HG03066 (cell line): ENCODE measurements around the gene PAQR3.
A peak's percentile ranks its signal among the peaks of the same experiment; 100 is the strongest.
"Not testable (repeated sequence)": the region's sequence is repeated elsewhere in the genome, so short reads cannot be mapped to it uniquely, and the experiment has no call there.

Experiments used
- ATAC-seq: cut with Tn5 transposase; IDR thresholded peaks from one replicate; pipeline ENCODE4 v1.9.1; 2021; ENCODE audit warnings: low read depth; ENCODE audit not compliant: unreplicated experiment

The PAQR3 gene

DNA sequence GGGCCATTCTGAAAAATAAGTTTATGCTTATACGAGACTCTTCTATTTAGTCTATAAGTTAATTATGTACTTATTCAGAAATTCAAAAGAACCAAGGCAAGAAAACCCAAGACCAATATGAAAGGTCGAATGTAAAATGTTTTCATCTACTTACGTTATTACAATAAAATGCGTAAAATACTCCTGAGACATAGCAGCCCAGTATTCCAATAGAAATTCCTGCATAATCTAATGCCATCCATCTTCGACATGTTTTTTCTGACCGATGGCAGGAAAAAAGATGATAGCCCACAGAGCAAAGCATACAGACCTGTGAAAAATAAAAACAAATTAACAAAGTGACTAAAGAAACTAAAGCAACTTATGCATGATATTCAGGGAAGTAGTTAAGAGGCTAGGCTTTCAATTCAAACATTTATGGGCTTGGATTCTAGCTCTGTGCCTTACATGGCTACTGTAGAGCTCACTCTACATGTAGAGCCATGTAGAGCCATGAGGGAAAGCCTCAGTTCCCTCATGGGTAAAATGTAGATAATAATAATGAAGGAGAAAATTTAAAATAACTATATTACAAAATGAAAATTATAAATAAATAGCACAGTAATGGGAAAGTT lies 9.1 kb downstream of the PAQR3 start:
- ATAC-seq, result no peak

DNA sequence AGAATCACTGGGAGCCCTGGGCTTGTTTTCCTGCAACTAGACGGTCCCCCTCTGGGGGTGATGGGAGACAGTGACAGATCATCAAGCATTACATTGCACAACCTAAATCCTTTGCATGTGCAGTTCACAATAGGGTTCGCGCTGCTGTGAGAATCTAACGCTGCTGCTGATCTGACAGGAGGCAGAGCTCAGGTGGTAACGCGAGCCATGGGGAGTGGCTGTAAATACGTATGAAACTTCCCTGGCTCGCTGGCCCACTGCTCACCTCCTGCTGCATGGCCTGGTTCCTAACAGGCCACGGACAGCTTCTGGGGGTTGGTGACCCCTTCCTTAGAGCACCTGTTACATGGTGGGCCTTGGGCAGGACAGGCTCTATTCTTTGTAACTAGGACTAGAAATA lies 10.4 kb downstream of the PAQR3 start:
- no peak for ATAC-seq

DNA sequence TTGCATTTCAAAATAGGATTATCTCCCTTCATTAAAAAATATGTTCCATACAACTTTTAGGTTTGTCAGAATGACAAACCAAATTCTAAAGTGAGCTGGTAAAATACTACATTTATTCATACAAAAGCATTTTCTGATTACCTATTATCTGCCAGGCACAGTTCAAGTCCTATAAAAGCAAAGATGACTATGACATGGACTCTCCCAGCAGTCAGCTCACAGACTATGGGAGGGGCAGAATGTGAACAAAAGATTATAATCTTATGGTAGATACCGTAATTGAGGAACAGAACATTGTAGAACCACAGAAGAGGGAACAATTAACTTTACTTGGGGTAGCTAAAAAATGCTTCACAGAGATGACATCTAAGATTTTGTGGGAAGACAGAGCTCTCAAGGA lies 12.4 kb downstream of the PAQR3 start:
- no peak for ATAC-seq

DNA sequence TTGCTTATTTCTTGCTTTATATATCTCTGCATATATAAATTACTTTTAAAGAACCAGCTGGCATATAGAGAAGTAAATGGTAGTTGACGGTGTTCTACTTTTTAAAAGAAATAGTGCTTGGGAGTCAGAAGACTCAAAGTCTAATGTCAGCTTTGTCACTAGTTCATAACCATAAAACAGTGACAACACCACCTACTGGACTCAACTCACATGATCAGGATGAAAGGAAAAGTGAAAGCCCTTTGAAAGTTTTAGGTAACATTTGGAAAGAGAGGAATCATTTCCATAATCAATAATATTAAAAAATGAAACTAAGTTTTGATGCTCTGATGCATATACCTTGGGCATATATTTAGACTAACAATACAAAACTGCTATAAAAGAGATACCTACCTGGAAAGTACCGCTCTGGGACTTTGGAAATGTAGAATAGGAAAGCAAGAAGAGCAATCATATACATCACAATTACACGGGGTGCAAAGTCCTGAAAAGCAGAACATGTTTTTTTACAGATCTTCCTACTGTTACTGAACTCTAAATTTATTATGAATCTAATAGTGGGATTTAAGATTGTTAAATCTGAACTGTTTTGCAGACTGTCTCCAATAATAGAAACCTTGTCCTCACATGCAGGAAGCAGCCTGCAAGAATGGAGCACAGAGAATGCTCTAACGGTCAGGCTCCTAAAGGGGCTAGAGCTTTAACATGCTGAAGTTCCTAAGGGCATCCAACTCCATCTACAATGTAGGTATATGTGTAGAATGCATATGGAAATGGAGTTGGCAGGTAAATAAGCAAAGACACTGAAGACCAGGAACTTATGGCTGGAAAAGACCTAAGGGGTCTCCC lies 15.6 kb downstream of the PAQR3 start:
- ATAC-seq, result peak; percentile 64

DNA sequence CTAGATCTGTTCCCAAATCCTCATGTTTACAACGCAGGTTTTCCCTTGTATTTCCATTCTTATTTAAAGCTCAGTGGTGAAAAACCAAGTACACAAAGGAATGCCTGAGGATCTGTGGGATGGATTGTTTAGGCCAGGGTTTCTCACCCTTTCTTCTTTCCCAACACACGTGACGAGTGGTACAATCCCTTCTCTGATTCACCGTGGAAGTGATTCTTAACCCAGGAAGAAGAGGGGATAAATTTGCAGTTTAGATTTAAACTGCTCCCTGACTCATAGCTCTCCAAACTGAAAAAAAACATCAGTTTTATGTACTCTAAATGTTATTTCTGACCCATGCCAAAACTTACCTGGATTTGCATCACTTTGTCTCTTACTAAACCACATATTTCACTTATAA lies 17.0 kb downstream of the PAQR3 start:
- no peak for ATAC-seq

DNA sequence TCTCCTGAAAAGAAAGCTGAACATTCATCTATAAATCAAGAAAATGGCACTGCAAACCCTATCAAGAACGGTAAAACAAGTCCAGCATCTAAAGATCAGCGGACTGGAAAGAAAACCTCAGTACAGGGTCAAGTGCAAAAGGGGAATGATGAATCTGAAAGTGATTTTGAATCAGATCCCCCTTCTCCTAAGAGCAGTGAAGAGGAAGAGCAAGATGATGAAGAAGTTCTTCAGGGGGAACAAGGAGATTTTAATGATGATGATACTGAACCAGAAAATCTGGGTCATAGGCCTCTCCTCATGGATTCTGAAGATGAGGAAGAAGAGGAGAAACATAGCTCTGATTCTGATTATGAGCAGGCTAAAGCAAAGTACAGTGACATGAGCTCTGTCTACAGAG lies 28.6 kb downstream of the PAQR3 start:
- no peak for ATAC-seq

DNA sequence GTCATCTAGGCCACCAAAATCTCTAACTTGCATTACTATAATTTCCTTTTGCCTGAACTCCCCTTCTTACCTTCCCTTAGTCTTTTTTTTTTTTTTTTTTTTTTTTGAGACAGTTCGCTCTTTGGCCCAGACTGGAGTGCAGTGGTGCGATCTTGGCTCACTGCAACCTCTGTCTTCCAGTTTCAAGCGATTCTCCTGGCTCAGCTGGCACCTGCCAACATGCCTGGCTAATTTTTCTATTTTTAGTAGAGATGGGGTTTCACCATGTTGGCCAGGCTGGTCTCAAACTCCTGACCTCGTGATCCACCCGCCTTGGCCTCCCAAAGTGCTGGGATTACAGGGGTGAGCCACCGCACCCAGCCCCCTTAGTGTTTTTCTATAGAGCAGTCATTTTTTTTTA lies 30.3 kb downstream of the PAQR3 start:
- ATAC-seq, result not testable (repeated sequence)

DNA sequence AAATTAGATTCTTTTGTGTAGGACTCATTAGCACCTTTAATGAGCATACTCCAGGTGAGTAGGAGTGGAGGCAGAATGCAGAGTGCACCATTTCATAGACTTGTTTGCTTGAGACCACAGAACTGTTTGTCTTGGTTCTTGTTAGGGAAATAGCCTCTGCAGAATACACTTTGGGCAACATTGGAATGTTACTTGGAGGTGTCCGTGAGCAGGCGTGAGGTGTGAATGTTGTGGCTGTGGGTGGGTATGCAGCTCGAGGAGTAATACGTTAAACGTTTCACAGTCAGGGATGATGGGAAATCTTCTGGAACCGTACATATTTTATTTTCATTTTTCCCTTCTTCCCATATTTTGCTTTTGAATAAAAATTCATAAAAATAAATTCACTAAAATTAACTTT lies 31.6 kb downstream of the PAQR3 start:
- no peak for ATAC-seq

DNA sequence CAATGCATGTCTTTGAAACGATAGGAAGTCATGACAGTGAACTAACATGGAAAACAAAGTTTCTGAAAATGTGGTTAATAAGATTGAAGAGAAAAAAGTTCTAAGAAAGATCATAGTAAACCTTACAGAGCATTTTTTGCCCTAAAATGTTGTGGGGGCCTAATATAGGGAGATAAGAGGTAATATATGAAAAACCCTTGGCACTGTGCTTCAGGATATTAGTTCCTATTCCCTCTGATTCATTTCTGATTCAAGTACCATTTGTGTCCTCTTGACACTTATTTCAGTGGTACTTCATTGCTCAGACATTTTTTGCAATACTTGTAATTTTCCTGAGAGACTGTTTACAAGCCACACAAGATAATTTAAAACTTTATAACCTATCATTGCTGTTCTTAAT lies 35.1 kb downstream of the PAQR3 start:
- ATAC-seq, result no peak

DNA sequence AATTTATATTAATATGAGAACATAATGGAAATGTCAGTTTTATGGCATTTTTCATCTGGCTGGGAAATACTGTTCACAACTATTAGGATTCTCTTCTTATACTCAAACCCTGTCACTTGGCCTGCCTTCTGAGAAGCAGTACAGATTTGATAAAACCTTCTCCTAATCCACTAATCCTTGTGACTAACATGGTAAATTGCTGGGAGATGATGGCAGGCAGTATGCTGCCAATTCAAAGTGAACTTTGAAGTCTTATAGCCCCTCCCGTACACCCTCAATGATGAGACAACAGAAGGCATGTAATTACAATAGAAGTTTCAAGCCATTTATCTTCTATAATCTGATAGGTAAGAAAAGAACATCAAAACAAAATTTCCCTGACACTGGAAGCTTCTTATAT lies 36.9 kb downstream of the PAQR3 start:
- no peak for ATAC-seq

DNA sequence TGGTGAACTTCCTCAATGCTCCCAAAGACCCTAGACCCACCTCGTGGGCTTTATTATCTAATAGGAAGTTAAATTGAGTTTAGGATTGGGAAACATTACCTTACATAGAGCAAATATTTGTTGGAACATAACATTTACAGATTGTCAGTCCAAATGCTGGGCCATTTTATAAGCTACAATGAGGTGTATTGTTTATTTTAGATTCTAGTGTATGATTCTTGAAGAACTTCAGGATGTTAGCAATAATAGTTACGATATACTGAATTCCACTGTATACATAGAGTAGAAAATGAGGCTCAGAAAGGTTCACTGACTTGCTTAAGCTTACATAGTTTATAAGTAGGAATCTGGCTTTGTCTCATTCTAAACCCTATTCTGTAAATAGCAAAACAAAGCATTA lies 37.4 kb downstream of the PAQR3 start:
- no peak for ATAC-seq

DNA sequence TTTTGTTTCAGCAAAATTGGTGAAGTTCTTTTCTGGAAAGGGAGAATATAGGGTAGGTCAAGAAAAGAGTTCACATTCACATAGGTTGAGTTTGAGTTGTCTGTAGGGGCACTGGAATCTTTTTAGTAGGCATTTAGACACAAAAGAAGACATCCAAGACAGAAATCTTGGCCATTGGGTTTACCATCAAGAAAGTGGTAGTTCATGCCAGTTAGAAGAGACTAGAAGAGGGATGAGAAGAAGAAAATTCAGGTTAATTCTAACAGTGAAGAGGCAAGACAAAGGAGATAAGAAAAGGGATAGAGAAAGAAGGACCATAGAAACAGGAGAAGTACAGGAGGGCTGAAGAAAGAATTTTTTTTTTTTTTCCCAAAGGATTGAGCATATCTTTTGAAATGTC lies 39.9 kb downstream of the PAQR3 start:
- ATAC-seq, result no peak

DNA sequence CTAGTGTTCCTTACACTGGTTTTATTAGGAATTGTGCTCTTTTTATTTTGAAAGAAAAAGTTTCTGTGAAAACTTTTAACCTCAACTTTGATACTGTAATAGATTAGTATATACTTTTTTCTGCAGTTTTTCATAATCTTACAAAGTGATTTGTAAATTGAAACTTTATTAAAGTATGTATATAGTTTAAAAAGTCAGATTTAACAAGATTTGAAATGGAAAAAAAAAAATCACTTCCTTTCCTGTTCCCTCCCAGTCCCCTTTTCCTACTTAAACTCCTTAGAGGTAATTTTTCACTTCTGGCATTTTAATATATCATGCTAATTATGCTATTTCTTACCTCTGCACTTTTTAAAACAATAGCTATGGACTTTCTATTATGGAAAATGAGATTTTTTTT lies 49.3 kb downstream of the PAQR3 start:
- no peak for ATAC-seq

DNA sequence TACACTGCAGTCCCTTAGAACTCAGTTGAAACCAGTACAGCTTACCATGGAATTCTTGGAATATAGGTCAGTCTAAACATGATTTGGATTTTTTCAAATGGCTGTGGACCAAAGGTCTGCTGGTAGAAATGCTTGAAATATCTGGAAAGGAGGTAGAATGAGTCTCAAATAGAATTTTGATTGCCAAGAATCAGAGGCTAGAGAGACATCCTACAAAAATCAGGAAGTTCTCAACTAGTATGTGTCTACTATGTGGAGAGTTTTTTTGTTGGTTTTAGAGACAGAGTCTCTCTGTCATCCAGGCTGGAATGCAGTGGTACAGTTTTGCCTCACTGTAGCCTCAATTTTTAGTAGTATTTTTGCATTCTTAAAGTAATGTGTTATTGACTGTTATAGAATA lies 53.6 kb downstream of the PAQR3 start:
- ATAC-seq, result no peak

DNA sequence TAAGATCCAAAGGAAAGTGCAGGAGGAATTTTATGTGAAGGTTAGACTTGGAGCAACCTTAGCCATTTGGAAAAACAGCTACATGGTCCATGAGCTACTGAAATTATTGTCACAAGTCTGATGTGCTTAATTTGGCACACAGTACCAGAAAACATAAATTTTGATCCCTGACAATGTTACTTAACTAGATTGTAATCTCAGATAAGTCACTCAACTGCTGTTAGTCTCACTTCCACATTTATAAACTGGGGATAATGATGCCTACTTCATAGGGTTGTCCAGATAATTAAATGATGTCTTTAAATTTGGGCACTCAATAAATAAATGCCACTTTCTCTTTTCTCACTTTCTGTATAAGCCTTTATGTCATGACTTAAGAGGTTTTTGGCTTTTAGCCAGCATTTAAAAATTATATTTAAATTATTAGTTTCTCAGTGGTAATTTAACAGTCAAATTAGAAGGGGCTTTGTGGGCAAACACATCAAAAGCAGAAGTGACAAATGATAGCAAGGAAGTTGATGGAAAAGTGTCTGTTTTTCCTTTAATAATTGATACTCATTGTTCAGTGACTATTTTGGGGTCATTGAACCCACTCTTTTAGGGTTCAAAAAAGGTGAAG lies 58.3 kb downstream of the PAQR3 start:
- ATAC-seq, result no peak

DNA sequence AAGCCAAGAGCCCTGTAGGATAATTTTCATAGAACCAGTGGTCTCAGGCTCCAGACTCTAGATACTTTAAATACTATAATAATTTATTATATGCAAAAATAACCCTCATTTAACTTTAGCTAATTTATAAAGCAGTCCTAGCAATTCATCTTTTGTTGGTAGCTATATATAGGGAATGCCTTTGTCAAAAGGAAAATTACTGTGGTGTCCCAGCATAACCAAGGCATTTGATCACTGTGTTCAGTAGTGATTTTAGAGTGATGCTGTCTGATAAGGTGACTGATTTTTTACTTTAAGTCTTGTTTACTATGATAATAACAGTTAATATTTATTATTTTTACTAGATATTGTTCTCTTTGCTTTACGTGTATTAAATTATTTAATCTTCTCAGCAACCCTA lies 61.2 kb downstream of the PAQR3 start:
- no peak for ATAC-seq

DNA sequence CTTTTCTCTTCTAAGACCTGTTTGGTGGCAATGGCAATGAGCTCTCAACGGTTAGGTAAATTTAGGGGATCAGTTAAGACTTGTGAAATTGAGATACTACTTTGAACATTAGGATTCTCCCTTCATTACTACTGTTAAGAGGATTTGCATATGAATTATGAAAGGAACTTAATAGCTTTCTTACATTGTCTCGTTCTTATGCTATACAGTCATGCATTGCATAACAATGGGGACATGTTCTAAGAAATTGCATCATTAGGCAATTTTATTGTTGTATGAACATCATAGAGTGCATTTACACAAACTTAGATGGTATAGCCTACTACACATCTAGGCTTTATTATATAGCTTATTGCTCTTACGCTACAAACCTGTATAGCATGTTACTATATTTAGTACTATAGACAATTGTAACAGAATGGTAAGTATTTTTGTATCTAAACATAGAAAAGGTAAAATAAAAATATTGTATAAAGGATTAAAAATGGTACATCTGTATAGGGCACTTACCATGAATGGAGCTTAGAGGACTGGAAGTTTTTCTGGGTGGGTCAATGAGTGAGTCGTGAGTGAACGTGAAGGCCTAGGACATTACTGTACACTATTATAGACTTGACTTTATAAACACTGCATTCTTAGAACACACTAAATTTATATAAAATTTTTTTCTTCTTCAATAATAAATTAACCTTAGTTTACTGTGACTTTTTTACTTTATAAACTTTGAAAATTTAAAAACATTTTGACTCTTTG lies 62.5 kb downstream of the PAQR3 start:
- ATAC-seq, result no peak

DNA sequence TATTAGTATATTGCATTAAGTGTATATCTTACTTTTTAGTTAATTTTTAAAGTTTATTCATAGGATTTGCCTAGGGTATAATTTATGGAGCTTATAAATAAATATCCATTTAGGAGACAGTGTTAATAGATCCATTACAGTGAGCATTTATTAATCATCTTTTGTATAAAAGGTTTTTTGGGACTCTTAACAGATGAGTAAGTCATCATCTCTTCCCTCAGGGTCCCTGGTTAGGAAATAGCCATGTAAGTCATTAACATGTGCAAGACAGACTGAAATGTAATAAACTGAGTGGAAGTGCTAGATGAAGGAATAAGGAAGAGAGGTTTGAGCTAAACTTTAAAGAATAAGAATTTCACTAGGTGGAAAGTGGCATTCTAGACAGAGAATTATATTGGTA lies 69.2 kb downstream of the PAQR3 start:
- ATAC-seq, result no peak

DNA sequence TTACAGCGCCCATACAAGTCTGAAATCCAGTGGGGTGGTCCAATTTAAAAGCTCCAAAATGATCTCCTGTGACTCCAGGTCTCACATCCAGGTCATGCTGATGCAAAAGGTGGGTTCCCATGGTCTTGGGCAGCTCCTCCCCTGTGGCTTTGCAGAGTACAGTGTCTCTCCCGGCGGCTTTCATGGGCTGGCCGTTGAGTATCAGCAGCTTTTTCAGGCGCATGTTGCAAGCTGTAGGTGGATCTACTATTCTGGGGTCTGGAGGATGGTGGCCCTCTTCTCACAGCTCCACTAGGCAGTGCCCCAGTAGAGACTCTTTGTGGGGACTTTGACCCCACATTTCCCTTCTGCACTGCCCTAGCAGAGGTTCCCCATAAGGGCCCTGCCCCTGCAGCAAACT lies 70.5 kb downstream of the PAQR3 start:
- not testable (repeated sequence) for ATAC-seq

DNA sequence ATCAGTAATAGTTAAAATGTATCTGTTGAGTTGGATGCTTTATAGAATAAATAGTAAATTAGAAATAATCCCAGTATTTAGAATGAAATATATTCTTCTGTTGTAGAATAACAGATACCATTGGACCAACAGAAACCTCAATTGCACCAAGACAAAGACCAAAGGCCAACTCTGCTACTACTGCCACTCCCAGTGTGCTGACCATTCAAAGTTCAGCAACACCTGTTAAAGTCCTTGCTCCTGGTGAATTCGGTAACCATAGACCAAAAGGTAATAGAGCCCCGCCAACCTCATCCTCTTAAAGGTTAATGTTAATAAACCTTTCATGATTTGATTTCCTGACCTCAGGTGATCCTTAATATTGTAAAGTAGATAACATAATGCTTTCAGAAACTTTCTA lies 73.8 kb downstream of the PAQR3 start:
- no peak for ATAC-seq

DNA sequence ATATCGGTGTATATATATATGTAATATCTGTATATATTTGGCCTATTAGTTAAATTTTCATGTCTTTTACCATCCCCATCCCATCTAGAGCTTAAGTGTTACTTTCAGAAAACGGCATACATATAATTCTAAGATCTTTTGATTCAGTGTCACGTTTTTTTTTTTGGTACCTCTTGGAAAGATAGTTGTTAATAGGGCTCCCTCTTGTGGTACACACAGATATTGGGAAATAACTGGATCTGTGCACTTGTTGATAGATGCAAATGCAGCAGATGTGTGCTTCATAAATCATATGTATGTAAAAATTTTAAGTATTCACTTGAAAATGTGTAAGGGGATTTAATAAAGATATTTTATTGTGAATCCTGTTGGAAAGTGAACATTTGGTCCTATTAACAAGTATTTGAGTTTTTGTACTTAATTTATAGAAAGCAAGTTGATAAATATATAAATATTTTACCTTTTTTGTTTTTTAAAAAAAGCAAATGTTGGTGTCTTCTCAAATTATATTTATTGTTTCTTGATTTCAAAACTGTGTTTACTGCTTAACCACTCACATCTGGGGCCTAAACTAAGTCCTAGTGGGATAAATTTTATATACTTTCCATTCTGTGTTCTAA lies 74.7 kb downstream of the PAQR3 start:
- no peak for ATAC-seq
